Mesendoderm (in vitro differentiated cells): ENCODE results near the gene TCP10L. TPM values are rescaled to one million over a fixed set of nuclear protein-coding genes. Genes with fewer than 3 reads are reported as not detected.
A peak's percentile ranks its signal among the peaks of the same experiment; 100 is the strongest.
"Not testable (repeated sequence)": the region's sequence is repeated elsewhere in the genome, so short reads cannot be mapped to it uniquely, and the experiment has no call there.

Source experiments
- DNase-seq: peaks from one replicate; pipeline ENCODE4 v3.0.0; 2013
- H2AK5ac ChIP-seq: 2 replicates; pipeline ENCODE4 v1.6.1; 2013; ENCODE audit warnings: low read length, inconsistent platforms
- H2BK120ac ChIP-seq: 2 replicates; pipeline ENCODE4 v1.6.1; 2013; ENCODE audit warnings: low read depth, mild to moderate bottlenecking, low read length, moderate library complexity, mixed read lengths
- H2BK15ac ChIP-seq: replicated peaks from 2 replicates; pipeline ENCODE4 v1.6.1; 2013; ENCODE audit warnings: low read depth, mild to moderate bottlenecking, moderate library complexity
- H2BK5ac ChIP-seq: 2 replicates; pipeline ENCODE4 v1.6.1; 2013; ENCODE audit warnings: low read length, inconsistent platforms
- H3K18ac ChIP-seq: 2 replicates; pipeline ENCODE4 v1.6.1; 2013; ENCODE audit warnings: mild to moderate bottlenecking, low read length, mixed read lengths
- H3K23ac ChIP-seq: one replicate; pipeline ENCODE4 v1.6.1; 2013; ENCODE audit warnings: low read length
- H3K27ac ChIP-seq: 2 replicates; pipeline ENCODE4 v1.5.1; 2013; ENCODE audit warnings: low read depth, mild to moderate bottlenecking, inconsistent platforms, low read length, moderate library complexity
- H3K27me3 ChIP-seq: 2 replicates; pipeline ENCODE4 v1.6.1; 2013; ENCODE audit warnings: low read length, control low read depth, mild to moderate bottlenecking, inconsistent platforms; ENCODE audit not compliant: insufficient read depth, poor library complexity
- H3K36me3 ChIP-seq: 2 replicates; pipeline ENCODE4 v1.6.1; 2013; ENCODE audit warnings: low read length, inconsistent platforms; ENCODE audit not compliant: control insufficient read depth, insufficient read depth
- H3K4ac ChIP-seq: one replicate; pipeline ENCODE4 v1.6.1; 2013; ENCODE audit warnings: low read depth, mild to moderate bottlenecking, low read length, moderate library complexity
- H3K4me1 ChIP-seq: 2 replicates; pipeline ENCODE4 v1.6.1; 2013; ENCODE audit warnings: low read depth, low read length, inconsistent platforms; ENCODE audit not compliant: control insufficient read depth
- H3K4me2 ChIP-seq: 2 replicates; pipeline ENCODE4 v1.6.1; 2013; ENCODE audit warnings: low read length
- H3K4me3 ChIP-seq: 2 replicates; pipeline ENCODE4 v1.5.1; 2013; ENCODE audit warnings: mild to moderate bottlenecking, low read length
- H3K56ac ChIP-seq: one replicate; pipeline ENCODE4 v1.6.1; 2013; ENCODE audit warnings: low read length
- H3K79me1 ChIP-seq: 2 replicates; pipeline ENCODE4 v1.6.1; 2013; ENCODE audit warnings: low read length, inconsistent platforms
- H3K79me2 ChIP-seq: 2 replicates; pipeline ENCODE4 v1.6.1; 2013; ENCODE audit warnings: mild to moderate bottlenecking, low read length; ENCODE audit not compliant: control insufficient read depth, insufficient read depth
- H3K9ac ChIP-seq: 2 replicates; pipeline ENCODE4 v1.6.1; 2013; ENCODE audit warnings: low read length, inconsistent platforms
- H4K5ac ChIP-seq: one replicate; pipeline ENCODE4 v1.6.1; 2013; ENCODE audit warnings: low read length
- H4K8ac ChIP-seq: one replicate; pipeline ENCODE4 v1.6.1; 2013; ENCODE audit warnings: low read depth, mild to moderate bottlenecking, control low read depth, low read length, moderate library complexity
- WGBS: extraction: QIAGEN DNeasy Blood & Tissue Kit; methylation state at CpG from one replicate; pipeline ENCODE4 v1.1.7; 2013; ENCODE audit warnings: low lambda C conversion rate, missing lambda C conversion rate; ENCODE audit not compliant: insufficient coverage; ENCODE audit errors: extremely low coverage; 5-methylcytosine and 5-hydroxymethylcytosine counted together
- polyA plus RNA-seq, 2 experiments: library from polyadenylated mRNA; stranded (reverse); fragments of 200-250 nt; gene quantifications; one replicate each; pipeline ENCODE4 v1.2.3, GENCODE V29; 2013

Gene TCP10L, protein sequence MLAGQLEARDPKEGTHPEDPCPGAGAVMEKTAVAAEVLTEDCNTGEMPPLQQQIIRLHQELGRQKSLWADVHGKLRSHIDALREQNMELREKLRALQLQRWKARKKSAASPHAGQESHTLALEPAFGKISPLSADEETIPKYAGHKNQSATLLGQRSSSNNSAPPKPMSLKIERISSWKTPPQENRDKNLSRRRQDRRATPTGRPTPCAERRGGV
- polyA plus RNA-seq (2013, experiment 1 of 2), result 0.22 TPM
- 0.29 TPM for polyA plus RNA-seq (2013, experiment 2 of 2)

- WGBS, result no CpG with 5 or more reads among the region's 17 CpGs
- Histone ChIP-seq H4K5ac (no peak within 1 kb of the TSS), H3K23ac (no peak within 1 kb of the TSS)
Observed at GRCh38 chr21:32585042-32585710, at the start of gene TCP10L. TCP10L (minus strand) TSS chr21:32585523; CDS start chr21:32584304, 1,219 bp downstream.

GRCh38 chr21:32626621-32627196, 41.4 kb upstream of the TCP10L start:
- Histone ChIP-seq H3K79me1 (no peaks in the 10 kb centered on the region), H3K56ac (no peak overlapping the region), H4K5ac (no peak overlapping the region), H3K9ac (no peak overlapping the region), H3K4me1 (no peaks in the 10 kb centered on the region), H3K27ac (no peak overlapping the region), H4K8ac (no peak overlapping the region), H3K4me3 (no peak overlapping the region), H2BK15ac (no peak overlapping the region), H3K27me3 (no peaks in the 10 kb centered on the region), H2AK5ac (no peak overlapping the region), H3K23ac (no peak overlapping the region), H2BK120ac (no peak overlapping the region), H2BK5ac (no peak overlapping the region), H3K36me3 (no peaks in the 10 kb centered on the region), H3K4me2 (no peak overlapping the region), H3K18ac (no peak overlapping the region), H3K79me2 (no peaks in the 10 kb centered on the region), H3K4ac (no peak overlapping the region)
- WGBS, result no CpG with 5 or more reads among the region's 3 CpGs
- DNase-seq, result no peak

More at GRCh38 chr21:32585042-32585710, at the start of gene TCP10L:
- H3K79me2 ChIP-seq, result no peaks in the 10 kb centered on the region
- H3K56ac ChIP-seq, result no peak within 1 kb of the TSS
- H3K27ac ChIP-seq, result no peak within 1 kb of the TSS
- no peaks in the 10 kb centered on the region for H3K27me3 ChIP-seq
- H3K4me1 ChIP-seq, result no peaks in the 10 kb centered on the region
- H3K18ac ChIP-seq, result no peak within 1 kb of the TSS
- H3K4ac ChIP-seq, result no peak within 1 kb of the TSS
- no peak within 1 kb of the TSS for H2BK120ac ChIP-seq
- H3K36me3 ChIP-seq, result no peaks in the 10 kb centered on the region
- no peak within 1 kb of the TSS for H3K9ac ChIP-seq
- no peak within 1 kb of the TSS for H4K8ac ChIP-seq
- H2BK5ac ChIP-seq, result no peak within 1 kb of the TSS
- H3K4me3 ChIP-seq, result no peak within 1 kb of the TSS
- no peaks in the 10 kb centered on the region for H3K79me1 ChIP-seq
- no peak within 1 kb of the TSS for H2AK5ac ChIP-seq
- H2BK15ac ChIP-seq, result no peak within 1 kb of the TSS
- no peak within 1 kb of the TSS for H3K4me2 ChIP-seq
- no peak for DNase-seq

DNA sequence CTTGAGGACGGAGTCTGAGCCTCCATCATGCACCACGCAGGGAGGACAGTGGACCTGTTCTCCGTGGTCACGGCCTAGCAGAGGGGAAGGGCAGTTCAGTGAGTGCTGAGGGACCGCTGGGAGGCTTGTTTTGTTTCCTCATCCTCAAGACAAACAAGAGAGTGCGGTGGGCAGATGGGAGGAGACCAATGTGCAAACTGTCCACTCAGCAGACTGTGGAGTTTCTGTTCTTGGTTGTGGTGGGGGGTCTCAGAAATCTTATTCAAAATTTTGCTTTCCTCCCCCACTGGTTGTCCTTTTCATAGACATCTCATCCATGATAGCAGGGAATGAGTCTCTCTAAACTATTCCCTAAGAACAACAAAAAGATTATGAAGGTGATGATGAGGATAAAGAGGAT, 32.9 kb upstream of the TCP10L start:
- not testable (repeated sequence) for DNase-seq, H4K8ac ChIP-seq, H4K5ac ChIP-seq, H3K4me1 ChIP-seq, H3K79me2 ChIP-seq, H2AK5ac ChIP-seq, H3K18ac ChIP-seq, H3K79me1 ChIP-seq, H3K56ac ChIP-seq, H3K36me3 ChIP-seq, H3K4ac ChIP-seq, H3K4me2 ChIP-seq, H2BK15ac ChIP-seq, H2BK5ac ChIP-seq, H3K4me3 ChIP-seq, H3K27me3 ChIP-seq, H3K9ac ChIP-seq, H3K27ac ChIP-seq, H2BK120ac ChIP-seq, H3K23ac ChIP-seq
- WGBS, result no CpG with 5 or more reads among the region's 6 CpGs

- peak overlapping the region; percentile 8 for H3K56ac ChIP-seq
- no peaks in the 10 kb centered on the region for H3K27me3 ChIP-seq
- H2BK15ac ChIP-seq, result no peak overlapping the region
- H3K79me1 ChIP-seq, result peaks cover 3% of the 10 kb centered on the region
- no peak overlapping the region for H3K18ac ChIP-seq
- no peaks in the 10 kb centered on the region for H3K4me1 ChIP-seq
- peaks cover 6% of the 10 kb centered on the region for H3K79me2 ChIP-seq
- H3K4me2 ChIP-seq, result no peak overlapping the region
- H4K8ac ChIP-seq, result no peak overlapping the region
- H3K4me3 ChIP-seq, result no peak overlapping the region
- no peak overlapping the region for H3K23ac ChIP-seq
- peak overlapping the region; percentile 87 for H3K9ac ChIP-seq
- H2BK120ac ChIP-seq, result no peak overlapping the region
- H4K5ac ChIP-seq, result no peak overlapping the region
- no peak overlapping the region for H2BK5ac ChIP-seq
- H3K4ac ChIP-seq, result no peak overlapping the region
- WGBS, result no CpG with 5 or more reads among the region's 16 CpGs
- no peaks in the 10 kb centered on the region for H3K36me3 ChIP-seq
- H2AK5ac ChIP-seq, result no peak overlapping the region
- no peak overlapping the region for H3K27ac ChIP-seq
- DNase-seq, result no peak
Observed at GRCh38 chr21:32613436-32614043, 28.2 kb upstream of the TCP10L start.

GRCh38 chr21:32612999-32613337, 27.6 kb upstream of the TCP10L start:
- Histone ChIP-seq H3K27ac (no peak overlapping the region), H3K4me2 (peak overlapping the region; percentile 58), H3K79me2 (peaks cover 6% of the 10 kb centered on the region), H3K4me3 (peak overlapping the region; percentile 64), H4K5ac (no peak overlapping the region), H3K56ac (peak overlapping the region; percentile 91), H2BK15ac (no peak overlapping the region), H2BK5ac (no peak overlapping the region), H2AK5ac (no peak overlapping the region), H3K9ac (peak overlapping the region; percentile 87), H2BK120ac (no peak overlapping the region), H3K4me1 (no peaks in the 10 kb centered on the region), H3K27me3 (no peaks in the 10 kb centered on the region), H3K18ac (peak overlapping the region; percentile 16), H3K23ac (no peak overlapping the region), H3K79me1 (peaks cover 3% of the 10 kb centered on the region), H3K4ac (peak overlapping the region; percentile 71), H3K36me3 (no peaks in the 10 kb centered on the region), H4K8ac (no peak overlapping the region)
- DNase-seq, result no peak
- WGBS, result no CpG with 5 or more reads among the region's 15 CpGs
